K562 (cell line): ENCODE data around the gene PPM1L. TPM values are rescaled to one million over a fixed set of nuclear protein-coding genes. Genes with fewer than 3 reads are reported as not detected.

Experiments used
- ATAC-seq: fragments of 200-7000 bp; cut with Tn5 transposase; 3 replicates; pipeline ENCODE4 v1.9.1; 2020; ENCODE audit warnings: moderate library complexity
- BruUV-seq: library from RNA; stranded (reverse); fragments of 400-500 nt; replicated peaks from 2 replicates; lab custom pipeline; 2021; lab: Mats Ljungman, UMichigan
- CTCF ChIA-PET: fragments of 300-600 bp; formaldehyde crosslinking; extraction: SDS; loops from one replicate; lab custom pipeline; 2021; ENCODE audit warnings: low intra/inter-chr PET ratio; lab: Yijun Ruan, JAX
- POLR2A ChIA-PET: fragments of 300-600, 350-650 bp; sonication (Branson Sonifier 250); formaldehyde crosslinking; extraction: SDS; loops from one replicate; lab custom pipeline; 2021; ENCODE audit warnings: antibody characterized with exemption, inconsistent platforms; lab: Yijun Ruan, JAX
- DNase-seq, 4 experiments: peaks; one replicate each; pipeline versions ENCODE4 v3.0.0 to v3.0.0-alpha.2; 2011 to 2018; ENCODE audit warnings: low spot score in 3 of 4, mixed read lengths in 3 of 4; ENCODE audit errors: extremely low read depth in 1 of 4
- FAIRE-seq: peaks from 2 replicates; lab custom pipeline; 2011; peaks lifted over from hg19 to GRCh38; lab: Jason Lieb, UNC
- H2AFZ ChIP-seq: 2 replicates; pipeline ENCODE4 v1.6.0; 2011; ENCODE audit warnings: low read depth, low read length, control low read depth, inconsistent platforms
- H3K27ac ChIP-seq: fragments of 200-600 bp; 3 replicates; pipeline ENCODE4 v1.8.0; 2011; ENCODE audit warnings: low read depth, mild to moderate bottlenecking, control low read depth, inconsistent platforms, low read length, moderate library complexity, mixed read lengths; ENCODE audit errors: extremely low read depth
- H3K27me3 ChIP-seq, 2 experiments: fragments of 300-600 bp in 1 of 2; 2 replicates in 1 of 2; 3 replicates in 1 of 2; pipeline versions ENCODE4 v1.6.0 to v1.8.0; 2011; ENCODE audit warnings: inconsistent platforms in 2 of 2, low read length in 2 of 2, mild to moderate bottlenecking in 1 of 2, mixed read lengths in 1 of 2, moderate library complexity in 1 of 2; ENCODE audit not compliant: control insufficient read depth in 2 of 2, insufficient read depth in 2 of 2
- H3K36me3 ChIP-seq: fragments of 300-600 bp; 3 replicates; pipeline ENCODE4 v1.8.0; 2011; ENCODE audit warnings: mild to moderate bottlenecking, low read length, inconsistent platforms; ENCODE audit not compliant: control insufficient read depth, insufficient read depth
- H3K4me1 ChIP-seq, 2 experiments: fragments of 200-600 bp in 1 of 2; replicated peaks in 1 of 2; 2 replicates in 1 of 2; 3 replicates in 1 of 2; pipeline versions ENCODE4 v1.5.1 to v1.8.0; 2011; ENCODE audit warnings: inconsistent platforms in 2 of 2, low read length in 2 of 2, mild to moderate bottlenecking in 1 of 2, mixed read lengths in 1 of 2, moderate library complexity in 1 of 2; ENCODE audit not compliant: control insufficient read depth in 2 of 2, insufficient read depth in 2 of 2
- H3K4me2 ChIP-seq: 2 replicates; pipeline ENCODE4 v1.6.1; 2011; ENCODE audit warnings: low read length, control low read depth, inconsistent platforms, mixed read lengths; ENCODE audit not compliant: insufficient read depth
- H3K4me3 ChIP-seq: fragments of 200-600 bp; sonication (generic), shearing (Covaris generic); 2 replicates; pipeline ENCODE4 v1.5.1; 2016; ENCODE audit warnings: control low read depth, inconsistent platforms
- H3K79me2 ChIP-seq: fragments of 200-600 bp; 3 replicates; pipeline ENCODE4 v1.8.0; 2011; ENCODE audit warnings: low read length, inconsistent platforms; ENCODE audit not compliant: control insufficient read depth, insufficient read depth
- H3K9ac ChIP-seq, 2 experiments: 2 replicates each; pipeline versions ENCODE4 v1.6.0 to v1.6.1; 2011; ENCODE audit warnings: low read depth in 2 of 2, low read length in 2 of 2, control low read depth in 1 of 2, inconsistent platforms in 1 of 2, mild to moderate bottlenecking in 1 of 2, mixed read lengths in 1 of 2; ENCODE audit not compliant: insufficient read depth in 1 of 2
- H3K9me1 ChIP-seq: one replicate; pipeline ENCODE4 v1.6.0; 2011; ENCODE audit warnings: inconsistent platforms, mild to moderate bottlenecking, low read length, moderate library complexity; ENCODE audit not compliant: control insufficient read depth, insufficient read depth
- H3K9me3 ChIP-seq: replicated peaks from 2 replicates; pipeline ENCODE4 v1.5.1; 2011; ENCODE audit warnings: low read depth, low read length, inconsistent platforms; ENCODE audit not compliant: control insufficient read depth, insufficient read depth
- H4K20me1 ChIP-seq: replicated peaks from 2 replicates; pipeline ENCODE4 v1.6.1; 2011; ENCODE audit warnings: low read length, inconsistent platforms, mixed read lengths; ENCODE audit not compliant: control insufficient read depth, insufficient read depth
- BHLHE40 ChIP-seq: IDR thresholded peaks from 2 replicates; pipeline ENCODE4 v1.6.1; 2011; ENCODE audit warnings: low read length, improper control_type of control experiment
- MAFG ChIP-seq: fragments of 450-650 bp; conservative IDR thresholded peaks from 2 replicates; pipeline ENCODE4 v1.6.1; 2016; ENCODE audit warnings: missing genetic modification characterization, missing compliant biosample characterization
- PHF21A ChIP-seq: fragments of 450-650 bp; IDR thresholded peaks from 2 replicates; pipeline ENCODE4 v1.6.1; 2017; ENCODE audit warnings: low read depth, borderline replicate concordance
- POLR2AphosphoS5 ChIP-seq: IDR thresholded peaks from 2 replicates; pipeline ENCODE4 v1.6.1; 2011; ENCODE audit warnings: mild to moderate bottlenecking, low read depth, low read length, moderate library complexity; ENCODE audit not compliant: control insufficient read depth, insufficient read depth
- RBM22 ChIP-seq: fragments of 200-400 bp; formaldehyde crosslinking; IDR thresholded peaks from 2 replicates; pipeline ENCODE4 v1.6.1; 2018; ENCODE audit warnings: low read length, low read depth; ENCODE audit not compliant: poor library complexity, severe bottlenecking
- WHSC1 ChIP-seq: IDR thresholded peaks from one replicate; pipeline ENCODE4 v1.6.1; 2012; ENCODE audit warnings: low read length, control low read depth, inconsistent platforms
- ZKSCAN8 ChIP-seq: fragments of 200-800 bp; sonication (Bioruptor generic); IDR thresholded peaks from 2 replicates; pipeline ENCODE4 v1.6.1; 2016; ENCODE audit warnings: missing genetic modification characterization, missing compliant biosample characterization
- ZNF75A ChIP-seq: fragments of 450-650 bp; formaldehyde crosslinking; IDR thresholded peaks from 2 replicates; pipeline ENCODE4 v1.4.0; 2020; ENCODE audit warnings: mild to moderate bottlenecking
- WGBS: fragments of 100-300 bp; shearing (Covaris generic); methylation state at CpG from one replicate; pipeline ENCODE4 v1.1.6; 2016; ENCODE audit warnings: low coverage, mixed read lengths; ENCODE audit not compliant: insufficient coverage; ENCODE audit errors: missing lambda C conversion rate; 5-methylcytosine and 5-hydroxymethylcytosine counted together
- in situ Hi-C: fragments of 300-500 bp; cut with MboI; formaldehyde crosslinking; loops from 4 replicates; pipeline ENCODE4 v1.15.0; 2018; ENCODE audit warnings: inconsistent platforms, mixed read lengths
- intact Hi-C: fragments of 100-400 bp; cut with micrococcal nuclease; formaldehyde crosslinking; loops from 2 replicates; pipeline ENCODE4 v1.14.2; 2022
- polyA plus RNA-seq, 8 experiments: library from polyadenylated mRNA; depleted of rRNA in 4 of 8; stranded (reverse) in 5 of 8; unstranded in 3 of 8; fragments of >200 nt; fragmentation: Nextera tagmentation in 2 of 8; fragmentation: Illumina TruSeq in 1 of 8; extraction: Ambion mirVana in 2 of 8; extraction: Trizol in 1 of 8; gene quantifications; 2 replicates each; pipeline versions ENCODE4 v1.2.1 to v1.2.3, GENCODE V29; 2011 to 2014; ENCODE audit warnings: inconsistent platforms in 1 of 8, missing spikeins in 1 of 8
- total RNA-seq, 7 experiments: library from RNA; depleted of rRNA in 6 of 7; stranded (reverse); fragments of >200 nt in 6 of 7; fragmentation: Illumina TruSeq in 2 of 7; extraction: Trizol in 2 of 7; gene quantifications; 2 replicates each; pipeline versions ENCODE4 v1.2.1 to v1.2.3, GENCODE V29; 2011 to 2021; ENCODE audit warnings: low replicate concordance in 1 of 7
- TF ChIP-seq, protein P1 (sequence below): fragments of 450-650 bp; formaldehyde crosslinking; IDR thresholded peaks from 2 replicates; pipeline ENCODE4 v1.4.0; 2020; ENCODE audit warnings: mild to moderate bottlenecking, moderate library complexity
- TF ChIP-seq, protein P2 (sequence below): fragments of 250-450 bp; sonication (Bioruptor Pico); IDR thresholded peaks from 2 replicates; pipeline ENCODE4 v1.5.0; 2021

Gene PPM1L
- total and polyA plus RNA-seq, 9 of the 15 experiments (the other 6 are each of a cell fraction or from before 2014, with no cell fraction given): 0.01 to 0.41 (median 0.14) TPM

DNA sequence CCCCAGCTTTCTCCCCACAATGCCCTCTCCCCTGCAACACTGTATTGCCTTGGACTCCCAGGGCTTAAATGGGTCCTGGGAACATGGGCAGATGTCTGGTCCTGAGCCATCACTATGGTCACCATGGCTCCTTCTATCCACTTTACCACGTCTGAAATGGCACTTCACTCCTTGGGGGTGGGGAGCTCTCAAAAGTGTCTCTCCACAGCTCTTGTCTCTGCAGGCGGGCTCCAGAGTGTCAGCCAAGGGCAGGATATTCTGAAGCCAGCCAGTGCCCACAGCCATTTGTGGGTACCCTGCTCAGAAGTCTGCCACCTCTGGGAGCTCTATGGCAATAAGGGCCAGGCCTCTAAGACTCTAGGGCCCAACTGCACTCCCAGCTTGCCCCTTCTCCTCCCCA lies 163.9 kb downstream of the PPM1L start:
- no peak for ATAC-seq
- Histone ChIP-seq H3K4me1 (no peaks in the 10 kb centered on the region), H3K9me1 (no peaks in the 10 kb centered on the region), H3K27me3 (no peaks in the 10 kb centered on the region), H3K9ac (no peak overlapping the region), H3K79me2 (no peaks in the 10 kb centered on the region)
- intact Hi-C loops: no loop called here
- POLR2A ChIA-PET: interaction anchor here (0.5 to 1.1 kb wide), 2 partner anchors 11 to 152 kb away, joined by 3 to 4 read pairs; no protein-coding TSS in a partner anchor
- CTCF ChIA-PET: interaction anchor here (1.5 kb wide), 1 partner anchor 504 kb away, joined by 5 read pairs; no protein-coding TSS in a partner anchor
- no peak for TF ChIP-seq ZNF75A (CRISPR knock-in tag)
- TF ChIP-seq, all 486 proteins: peak for 0
- no peak overlapping the region for H3K4me3 ChIP-seq
- H3K9me3 ChIP-seq: no peaks in the 10 kb centered on the region
- no peak overlapping the region for H3K4me2 ChIP-seq
- in situ Hi-C loops: no loop called here
- DNase-seq: no peak
- no peak for FAIRE-seq
- no peak overlapping the region for H2AFZ ChIP-seq
- no TSS peak for BruUV-seq
- H3K27ac ChIP-seq: no peak overlapping the region
- no peaks in the 10 kb centered on the region for H3K36me3 ChIP-seq
- no peaks in the 10 kb centered on the region for H4K20me1 ChIP-seq
- WGBS: 0% methylated on average over 2 of the region's 2 CpGs

DNA sequence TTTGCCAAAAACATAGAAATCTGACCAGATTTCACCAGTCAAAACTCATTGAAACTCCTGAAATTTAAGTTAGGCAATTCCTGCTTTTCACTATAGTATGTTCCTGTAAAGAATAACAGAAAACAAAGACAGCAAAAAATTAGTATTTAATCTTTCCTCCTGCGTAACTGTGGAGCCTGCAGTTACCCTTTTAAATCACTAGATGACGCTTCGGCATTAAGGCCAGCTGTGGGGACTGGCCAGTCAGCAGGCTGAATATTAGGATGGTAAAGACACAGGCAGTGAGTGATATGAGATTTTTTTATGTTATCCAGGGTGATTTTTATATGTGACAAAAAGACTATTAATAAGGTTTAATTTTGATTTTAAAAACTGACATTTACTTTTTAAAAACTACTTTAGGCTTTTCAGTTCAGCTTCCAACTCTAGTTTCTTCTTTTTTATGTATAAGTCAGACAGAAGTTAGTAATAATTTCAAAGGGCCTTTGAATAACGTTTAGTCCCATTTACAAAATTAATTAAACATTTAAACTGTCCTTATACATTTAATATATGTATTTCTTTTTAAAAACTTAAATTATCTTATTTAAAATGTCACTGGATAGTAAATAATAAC lies 165.1 kb downstream of the PPM1L start:
- Histone ChIP-seq H3K4me3 (no peak overlapping the region), H3K27me3 (no peaks in the 10 kb centered on the region), H3K36me3 (no peaks in the 10 kb centered on the region), H3K4me1 (no peaks in the 10 kb centered on the region), H3K9me3 (no peaks in the 10 kb centered on the region), H3K4me2 (no peak overlapping the region), H3K9me1 (no peaks in the 10 kb centered on the region), H3K79me2 (no peaks in the 10 kb centered on the region), H3K9ac (no peak overlapping the region), H3K27ac (no peak overlapping the region), H2AFZ (no peak overlapping the region), H4K20me1 (no peaks in the 10 kb centered on the region)
- ChIA-PET CTCF (interaction anchor here (0.6 to 1.5 kb wide), 3 partner anchors 21 to 725 kb away, joined by 3 to 5 read pairs (median 3); no protein-coding TSS in a partner anchor), POLR2A (no interaction called here)
- WGBS: 4% methylated on average over 4 of the region's 4 CpGs
- DNase-seq: peak; percentile 32 to 55 (median 46)
- intact Hi-C loops: loop anchor here (1.0 kb wide), 2 partner anchors 353 to 503 kb away; no protein-coding TSS in a partner anchor
- ATAC-seq: peak; percentile 96
- BruUV-seq: no TSS peak
- in situ Hi-C loops: no loop called here
- peak; percentile 87 for FAIRE-seq
- TF ChIP-seq WHSC1: no peak
- TF ChIP-seq, protein P1, sequence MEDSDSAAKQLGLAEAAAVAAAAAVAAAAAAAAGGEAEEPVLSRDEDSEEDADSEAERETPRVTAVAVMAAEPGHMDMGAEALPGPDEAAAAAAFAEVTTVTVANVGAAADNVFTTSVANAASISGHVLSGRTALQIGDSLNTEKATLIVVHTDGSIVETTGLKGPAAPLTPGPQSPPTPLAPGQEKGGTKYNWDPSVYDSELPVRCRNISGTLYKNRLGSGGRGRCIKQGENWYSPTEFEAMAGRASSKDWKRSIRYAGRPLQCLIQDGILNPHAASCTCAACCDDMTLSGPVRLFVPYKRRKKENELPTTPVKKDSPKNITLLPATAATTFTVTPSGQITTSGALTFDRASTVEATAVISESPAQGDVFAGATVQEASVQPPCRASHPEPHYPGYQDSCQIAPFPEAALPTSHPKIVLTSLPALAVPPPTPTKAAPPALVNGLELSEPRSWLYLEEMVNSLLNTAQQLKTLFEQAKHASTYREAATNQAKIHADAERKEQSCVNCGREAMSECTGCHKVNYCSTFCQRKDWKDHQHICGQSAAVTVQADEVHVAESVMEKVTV (CRISPR knock-in tag): 0 out of 2 replicates have a peak, but pooled peaks have one; percentile 44
- no peak for TF ChIP-seq RBM22
- no peak for TF ChIP-seq MAFG (tag)
- TF ChIP-seq BHLHE40: no peak
- no peak for TF ChIP-seq PHF21A
- TF ChIP-seq POLR2AphosphoS5: no peak
- TF ChIP-seq, protein P2, sequence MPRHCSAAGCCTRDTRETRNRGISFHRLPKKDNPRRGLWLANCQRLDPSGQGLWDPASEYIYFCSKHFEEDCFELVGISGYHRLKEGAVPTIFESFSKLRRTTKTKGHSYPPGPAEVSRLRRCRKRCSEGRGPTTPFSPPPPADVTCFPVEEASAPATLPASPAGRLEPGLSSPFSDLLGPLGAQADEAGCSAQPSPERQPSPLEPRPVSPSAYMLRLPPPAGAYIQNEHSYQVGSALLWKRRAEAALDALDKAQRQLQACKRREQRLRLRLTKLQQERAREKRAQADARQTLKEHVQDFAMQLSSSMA (CRISPR knock-in tag): no peak
- TF ChIP-seq ZKSCAN8: no peak
